ENCODE data around the gene KRT33B.
"Not testable (repeated sequence)": the region's sequence is repeated elsewhere in the genome, so short reads cannot be mapped to it uniquely, and the experiment has no call there.

KRT33B gene

GRCh38 chr17:41369713-41370112 lies at the start of gene KRT33B:
KRT33B (minus strand) TSS chr17:41369813; CDS start chr17:41369750, 63 bp downstream.
- no peak for DNase-seq

- DNase-seq: no peak
These were observed 48.7 kb upstream of the KRT33B start for GRCh38 chr17:41418116-41418860.

GRCh38 chr17:41417576-41418015 lies 48.0 kb upstream of the KRT33B start:
- no peak for DNase-seq

GRCh38 chr17:41417127-41417526 lies 47.5 kb upstream of the KRT33B start:
- no peak for DNase-seq

- DNase-seq: no peak
These were observed 46.9 kb upstream of the KRT33B start for GRCh38 chr17:41416479-41416878.

- DNase-seq: no peak
These were observed 46.3 kb upstream of the KRT33B start for GRCh38 chr17:41415833-41416335.

GRCh38 chr17:41415411-41415810 lies 45.8 kb upstream of the KRT33B start:
- no peak for DNase-seq

- no peak for DNase-seq
These were observed 44.4 kb upstream of the KRT33B start for GRCh38 chr17:41413982-41414381.

GRCh38 chr17:41413353-41413957 lies 43.8 kb upstream of the KRT33B start:
- no peak for DNase-seq

GRCh38 chr17:41411072-41411840 lies 41.6 kb upstream of the KRT33B start:
- DNase-seq: no peak

GRCh38 chr17:41407226-41407625 lies 37.6 kb upstream of the KRT33B start:
- no peak for DNase-seq

- DNase-seq: no peak
These were observed 36.6 kb upstream of the KRT33B start for GRCh38 chr17:41406205-41406604.

- DNase-seq: peak; percentile 39
These were observed 34.5 kb upstream of the KRT33B start for GRCh38 chr17:41404024-41404671.

- DNase-seq: no peak
These were observed 33.9 kb upstream of the KRT33B start for GRCh38 chr17:41403404-41404023.

- DNase-seq: no peak
These were observed 32.5 kb upstream of the KRT33B start for GRCh38 chr17:41402161-41402560.

GRCh38 chr17:41396996-41397660 lies 27.5 kb upstream of the KRT33B start, which contains the start of gene KRT31:
KRT31 (minus strand) TSS chr17:41397608; CDS start chr17:41397539, 69 bp downstream.
- DNase-seq: no peak

GRCh38 chr17:41396340-41396739 lies 26.7 kb upstream of the KRT33B start:
- no peak for DNase-seq

- DNase-seq: no peak
These were observed 26.0 kb upstream of the KRT33B start for GRCh38 chr17:41395611-41396010.

GRCh38 chr17:41395044-41395443 lies 25.4 kb upstream of the KRT33B start:
- not testable (repeated sequence) for DNase-seq

GRCh38 chr17:41394254-41394996 lies 24.8 kb upstream of the KRT33B start:
- no peak for DNase-seq

- no peak for DNase-seq
These were observed 24.2 kb upstream of the KRT33B start for GRCh38 chr17:41393826-41394225.

All from GOT3 (cell line).